ENCODE measurements around the gene RNF112. TPM values are rescaled to one million over a fixed set of nuclear protein-coding genes. Genes with fewer than 3 reads are reported as not detected.
"Not testable (repeated sequence)": the region's sequence is repeated elsewhere in the genome, so short reads cannot be mapped to it uniquely, and the experiment has no call there.

Gene RNF112
- total RNA-seq, 1 experiment from 2014 or later = not detected

DNA sequence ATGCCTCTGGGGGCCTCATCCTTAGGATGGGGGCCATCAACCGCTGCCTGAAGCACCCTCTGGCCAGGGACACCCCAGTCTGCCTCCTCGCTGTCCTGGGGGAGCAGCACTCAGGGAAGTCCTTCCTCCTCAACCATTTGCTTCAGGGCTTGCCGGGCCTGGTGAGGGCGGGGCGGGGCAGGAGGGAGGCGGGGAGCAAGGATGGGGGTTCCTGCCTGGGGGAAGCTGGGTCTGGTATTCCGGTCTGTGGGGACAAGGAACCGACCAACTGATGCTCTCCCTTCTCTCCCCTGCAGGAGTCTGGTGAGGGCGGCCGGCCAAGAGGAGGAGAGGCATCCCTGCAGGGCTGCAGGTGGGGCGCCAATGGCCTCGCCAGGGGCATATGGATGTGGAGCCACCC is 2.0 kb downstream of the RNF112 start:
- no peak for DNase-seq (ENCODE audit: low spot score)

DNA sequence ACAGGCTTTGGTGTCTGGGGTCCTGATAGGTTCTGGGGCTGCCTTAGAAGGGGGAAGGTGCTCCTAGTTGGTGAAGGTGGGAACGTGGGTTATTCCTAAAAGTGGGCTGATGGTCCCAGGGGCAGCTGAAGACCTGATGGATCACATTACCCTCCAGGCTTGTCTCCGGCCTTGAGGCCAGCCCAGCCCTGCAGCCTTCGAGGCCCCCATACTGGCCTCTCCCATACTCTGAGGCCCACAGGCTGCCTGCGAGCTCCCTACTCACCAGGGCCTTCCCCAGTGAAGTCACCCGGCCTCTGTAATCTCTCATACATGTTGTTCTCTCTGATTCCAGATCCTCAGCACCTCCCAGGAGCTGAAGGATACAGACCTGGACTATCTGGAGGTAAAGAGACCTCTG is 2.7 kb downstream of the RNF112 start:
- DNase-seq (ENCODE audit: low spot score) = no peak

DNA sequence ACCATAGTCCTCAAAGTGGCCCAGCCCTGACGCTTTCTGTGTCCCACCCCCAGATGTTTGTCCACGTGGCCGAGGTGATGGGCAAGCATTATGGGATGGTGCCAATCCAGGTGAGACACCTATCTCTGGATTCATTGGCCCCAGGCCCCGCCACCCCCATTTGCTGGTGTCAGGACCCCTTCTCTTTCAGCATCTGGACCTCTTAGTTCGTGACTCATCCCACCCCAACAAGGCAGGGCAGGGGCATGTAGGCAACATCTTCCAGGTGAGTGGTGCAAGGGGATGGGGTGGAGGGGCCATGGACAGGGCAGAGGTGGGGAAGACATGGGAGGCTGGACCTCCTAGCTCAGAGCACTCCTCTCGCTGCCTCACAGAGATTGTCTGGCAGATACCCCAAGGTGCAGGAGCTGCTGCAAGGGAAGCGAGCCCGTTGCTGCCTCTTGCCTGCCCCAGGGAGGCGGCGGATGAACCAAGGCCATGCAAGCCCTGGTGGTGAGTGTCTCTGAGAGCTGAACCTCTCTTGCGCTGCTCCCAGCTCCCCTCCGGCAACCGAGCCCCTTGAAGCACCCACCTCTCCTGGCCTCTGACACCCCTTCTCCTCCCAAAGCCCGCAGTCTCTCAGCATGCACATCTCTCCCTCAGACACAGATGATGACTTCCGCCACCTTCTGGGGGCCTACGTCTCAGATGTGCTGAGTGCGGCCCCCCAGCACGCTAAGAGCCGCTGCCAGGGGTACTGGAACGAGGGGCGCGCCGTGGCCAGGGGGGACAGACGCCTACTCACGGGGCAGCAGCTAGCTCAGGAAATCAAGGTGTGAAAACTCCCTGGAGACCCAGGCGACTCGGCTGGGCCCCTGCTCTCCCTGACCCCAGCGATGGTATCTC is 3.6 kb downstream of the RNF112 start:
- no peak for DNase-seq (ENCODE audit: low spot score)

DNA sequence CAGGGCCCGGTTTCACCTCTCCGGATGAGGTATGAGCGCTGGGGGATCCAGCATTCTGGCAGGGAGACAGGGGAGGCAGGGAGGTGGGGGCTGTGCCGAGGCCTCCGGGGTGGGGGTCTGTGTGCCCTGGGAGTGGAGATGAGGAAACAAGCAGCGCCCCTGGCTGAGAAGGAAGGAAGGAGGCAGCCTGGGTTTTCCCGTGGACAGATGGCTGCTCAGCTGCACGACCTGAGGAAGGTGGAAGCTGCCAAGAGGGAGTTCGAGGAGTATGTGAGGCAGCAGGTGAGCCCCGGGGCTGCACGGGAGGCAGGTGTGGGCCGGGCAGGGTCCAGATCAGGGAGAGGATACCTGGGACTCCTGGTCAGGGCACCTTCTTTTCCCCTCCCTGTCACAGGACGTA is 4.3 kb downstream of the RNF112 start:
- no peak for DNase-seq (ENCODE audit: low spot score)

DNA sequence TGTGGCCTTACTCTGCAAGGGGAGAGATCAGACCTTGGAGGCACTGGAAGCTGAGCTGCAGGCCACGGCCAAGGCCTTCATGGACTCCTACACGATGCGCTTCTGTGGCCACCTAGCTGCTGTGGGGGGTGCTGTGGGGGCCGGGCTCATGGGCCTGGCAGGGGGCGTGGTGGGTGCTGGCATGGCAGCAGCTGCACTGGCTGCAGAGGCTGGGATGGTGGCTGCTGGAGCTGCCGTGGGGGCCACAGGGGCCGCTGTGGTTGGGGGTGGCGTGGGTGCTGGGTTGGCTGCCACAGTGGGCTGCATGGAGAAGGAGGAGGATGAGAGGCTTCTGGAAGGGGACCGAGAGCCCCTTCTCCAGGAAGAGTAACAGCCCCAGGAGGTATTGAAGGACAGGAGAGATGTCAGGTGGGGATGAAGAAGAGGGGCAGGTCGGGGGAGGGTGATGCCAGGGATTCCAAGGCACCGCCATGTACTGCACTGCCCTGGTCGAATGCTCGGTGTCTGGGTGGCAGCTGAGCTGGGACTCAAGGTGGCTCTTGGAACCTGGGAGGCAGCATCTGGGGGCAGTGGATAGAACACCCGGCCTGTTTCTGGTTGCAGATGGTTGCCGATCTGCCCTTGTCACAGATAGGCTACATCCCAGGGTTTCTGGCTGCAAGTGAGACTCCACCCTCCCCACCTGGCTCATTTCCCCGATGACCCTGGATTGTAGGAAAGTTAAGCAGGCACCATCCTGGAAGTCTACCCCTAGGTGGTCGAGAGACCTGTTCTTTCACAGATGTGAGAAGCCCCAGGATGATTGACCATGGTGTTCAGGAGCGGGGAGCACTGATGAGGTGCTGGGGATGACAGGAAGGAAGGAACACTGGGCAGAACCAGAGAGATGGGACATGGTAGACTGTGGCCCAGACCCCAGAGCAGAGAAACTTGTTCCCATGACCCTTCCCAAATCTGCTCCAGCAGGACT is 5.1 kb downstream of the RNF112 start:
- DNase-seq (ENCODE audit: low spot score) = no peak

DNA sequence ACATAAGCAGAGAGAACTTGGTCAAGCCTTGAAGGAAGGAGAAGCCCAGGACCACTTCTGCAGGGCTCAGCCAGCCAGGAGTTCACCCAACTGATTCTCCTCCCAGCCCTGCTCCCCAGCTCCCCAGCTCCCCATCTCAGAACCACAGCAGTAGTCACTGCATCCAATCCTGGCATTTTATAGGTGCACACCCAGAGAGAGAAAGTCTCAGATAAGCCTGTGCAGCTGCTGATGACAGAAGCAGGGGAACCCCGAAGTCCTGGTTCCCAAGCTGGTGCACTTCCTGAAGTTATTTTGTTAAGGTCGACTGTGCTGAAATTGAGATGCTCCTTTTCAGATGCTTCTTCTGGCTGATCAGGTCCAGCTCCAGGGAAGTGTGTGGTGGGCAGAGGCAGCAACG is 6.6 kb downstream of the RNF112 start:
- DNase-seq (ENCODE audit: low spot score) = no peak

DNA sequence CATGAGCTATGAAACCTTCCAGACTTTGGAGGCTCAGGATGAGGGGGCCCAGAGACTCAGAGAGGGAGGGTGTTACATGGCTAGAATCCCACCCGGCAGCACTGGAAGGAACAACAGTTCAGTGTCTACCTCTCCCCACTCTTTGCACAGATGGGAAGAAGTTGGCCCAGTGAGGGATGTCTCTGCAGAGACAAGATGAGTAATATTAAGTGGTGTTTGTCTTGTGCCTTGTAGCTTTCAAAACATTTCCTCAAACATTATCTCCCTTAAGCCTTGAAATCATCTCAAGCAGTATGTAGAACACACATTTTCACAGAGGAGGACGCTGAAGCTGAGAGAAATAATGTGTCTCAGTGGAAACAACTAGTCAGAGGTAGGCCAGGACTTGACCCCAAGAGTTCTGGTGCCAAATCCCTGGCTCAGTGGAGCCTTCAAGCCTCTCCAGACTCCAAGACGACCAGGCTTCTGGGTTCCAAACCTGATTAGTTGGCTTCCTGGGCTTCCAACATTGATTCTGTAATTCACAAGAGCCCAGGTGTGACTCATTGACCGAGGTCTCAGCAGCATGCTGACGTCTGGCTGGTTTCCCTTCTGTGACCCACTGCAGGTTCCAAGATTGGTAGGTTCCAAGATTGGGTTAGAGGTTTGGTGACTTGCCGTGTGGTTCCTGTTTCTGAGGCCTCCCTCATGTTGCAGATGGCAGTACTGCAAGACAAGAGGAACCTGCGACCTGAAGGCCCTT is 7.4 kb downstream of the RNF112 start:
- peak; percentile 5 for DNase-seq (ENCODE audit: low spot score)

DNA sequence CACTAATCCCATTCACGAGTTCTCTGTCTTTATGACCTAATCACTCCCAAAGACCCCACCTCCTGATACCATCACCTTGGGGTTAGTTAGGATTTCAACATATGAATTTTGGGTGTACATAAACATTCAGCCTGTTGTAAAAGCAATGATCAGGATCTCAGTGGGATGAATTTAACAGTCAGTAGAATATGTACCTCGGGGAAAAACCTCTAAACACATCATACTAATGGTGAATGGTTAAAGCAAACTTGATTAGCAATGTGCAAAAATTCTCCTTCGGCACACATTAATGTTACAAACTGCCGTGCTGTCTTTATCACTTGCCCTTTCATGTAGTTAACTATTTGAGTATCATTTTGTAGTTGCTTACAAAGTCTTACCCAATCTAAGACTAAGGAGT is 10.2 kb downstream of the RNF112 start:
- no peak for DNase-seq (ENCODE audit: low spot score)

DNA sequence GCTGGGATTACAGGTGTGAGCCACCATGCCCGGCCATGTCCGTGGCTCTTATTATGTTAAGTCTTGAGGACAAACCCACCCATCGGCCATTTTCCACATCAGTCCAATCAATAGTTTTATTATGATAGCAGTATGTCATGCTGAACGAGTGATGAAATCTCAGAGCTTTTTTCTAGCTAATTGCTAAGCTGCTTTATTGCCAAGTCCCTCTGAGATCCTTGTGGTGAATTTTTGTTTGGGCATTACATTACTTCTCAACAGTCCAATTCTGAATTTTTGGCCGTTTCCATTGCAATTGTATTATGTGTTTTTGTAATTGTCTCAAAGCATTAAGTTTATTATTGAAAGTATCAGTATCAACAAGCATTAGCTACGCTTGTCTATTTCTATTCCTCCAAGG is 10.9 kb downstream of the RNF112 start:
- DNase-seq (ENCODE audit: low spot score) = no peak

DNA sequence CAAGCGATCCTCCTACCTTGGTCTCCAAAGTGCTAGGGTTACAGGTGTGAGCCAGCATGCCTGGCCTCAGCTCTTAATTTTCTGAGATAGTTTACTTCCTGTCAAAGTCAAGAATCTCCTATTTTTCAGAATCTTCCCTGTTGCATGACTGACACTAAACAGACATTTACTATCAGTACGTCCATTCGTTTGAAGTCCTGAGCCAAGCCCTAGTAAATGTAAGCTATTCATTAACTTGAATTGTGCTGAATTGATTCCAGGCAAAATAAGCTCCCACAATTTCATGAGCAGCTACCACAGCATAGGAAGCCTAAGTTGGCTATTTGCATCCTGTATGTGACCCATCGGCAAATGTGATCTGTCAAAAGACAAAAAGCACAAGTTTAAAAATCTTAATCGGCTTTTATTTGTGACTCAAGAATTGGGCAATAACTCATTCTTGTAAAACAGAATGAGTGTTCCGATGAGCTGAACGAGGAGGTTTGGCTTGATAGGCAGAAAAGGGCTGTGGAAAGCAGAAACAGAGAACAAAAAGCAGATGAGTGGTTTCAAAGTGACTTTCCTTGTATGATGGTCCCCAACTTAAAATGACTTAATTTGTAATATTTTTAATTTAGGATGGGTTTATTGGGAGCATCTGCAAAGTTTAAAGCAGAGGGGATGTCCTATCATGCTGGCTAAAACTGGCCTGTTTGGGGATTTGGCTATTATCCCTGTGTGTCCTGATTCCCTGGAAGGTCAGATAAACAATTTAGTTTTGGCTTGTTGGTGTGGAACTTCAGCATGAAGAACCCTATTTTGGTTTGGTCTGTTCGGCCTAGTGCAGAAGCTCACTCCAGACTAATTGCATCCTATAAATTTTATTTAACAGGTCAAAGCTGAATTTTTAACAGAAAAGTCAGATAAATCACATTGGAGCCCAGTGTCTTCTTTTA is 14.2 kb downstream of the RNF112 start:
- no peak for DNase-seq (ENCODE audit: low spot score)

DNA sequence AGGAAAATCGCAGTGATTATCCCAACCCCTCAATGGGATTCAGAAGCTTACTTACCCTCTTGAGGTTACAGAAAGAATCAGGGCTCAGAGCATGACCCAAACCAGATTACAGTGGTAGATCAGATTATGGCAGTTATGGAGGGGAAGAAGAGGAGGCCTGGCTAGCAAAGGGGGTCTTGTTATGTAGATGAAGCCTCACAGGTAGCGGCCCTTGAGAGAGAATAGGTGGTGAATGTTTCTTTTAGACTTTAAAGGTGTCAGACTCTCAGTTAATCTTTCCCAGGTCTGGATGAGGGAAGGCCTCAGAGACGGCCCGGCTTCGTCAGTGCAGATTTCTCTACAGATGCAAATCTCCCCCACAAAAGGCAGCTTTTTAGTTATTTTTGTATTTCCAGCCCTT is 15.6 kb downstream of the RNF112 start:
- no peak for DNase-seq (ENCODE audit: low spot score)

DNA sequence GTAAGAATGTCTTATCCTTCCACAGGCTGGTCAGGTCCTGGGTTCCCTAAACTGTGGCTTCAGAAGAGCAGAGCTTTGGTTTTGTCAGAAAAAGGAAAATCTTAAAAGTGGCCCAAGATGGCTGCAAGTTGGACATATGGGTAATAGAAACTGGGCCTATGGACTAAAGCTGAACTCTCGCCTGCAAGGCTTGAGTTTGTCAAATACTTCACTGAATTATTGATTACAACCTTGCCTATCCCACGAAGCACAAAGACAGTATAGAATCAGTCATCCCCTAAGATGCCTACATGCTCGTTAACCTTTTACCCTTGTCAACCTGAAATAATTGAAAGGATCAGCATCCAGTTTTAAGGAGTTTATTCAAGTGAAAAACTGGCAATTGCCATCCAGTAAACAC is 20.7 kb downstream of the RNF112 start:
- no peak for DNase-seq (ENCODE audit: low spot score)

DNA sequence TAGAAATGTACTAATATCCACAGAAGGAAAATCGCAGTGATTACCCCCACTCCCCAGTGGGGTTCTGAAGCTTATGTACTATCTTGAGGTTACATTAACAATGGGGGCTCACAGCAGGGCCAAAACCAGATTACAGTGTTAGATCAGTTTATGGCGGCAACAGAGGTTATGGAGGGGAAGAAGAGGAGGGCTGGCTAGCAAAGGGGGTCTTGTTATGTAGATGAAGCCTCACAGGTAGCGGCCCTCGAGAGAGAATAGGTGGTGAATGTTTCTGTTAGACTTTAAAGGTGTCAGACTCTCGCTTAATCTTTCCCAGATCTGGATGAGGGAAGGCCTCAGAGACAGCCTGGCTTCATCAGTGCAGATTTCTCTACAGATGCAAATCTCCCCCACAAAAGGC is 22.2 kb downstream of the RNF112 start:
- DNase-seq (ENCODE audit: low spot score) = no peak

DNA sequence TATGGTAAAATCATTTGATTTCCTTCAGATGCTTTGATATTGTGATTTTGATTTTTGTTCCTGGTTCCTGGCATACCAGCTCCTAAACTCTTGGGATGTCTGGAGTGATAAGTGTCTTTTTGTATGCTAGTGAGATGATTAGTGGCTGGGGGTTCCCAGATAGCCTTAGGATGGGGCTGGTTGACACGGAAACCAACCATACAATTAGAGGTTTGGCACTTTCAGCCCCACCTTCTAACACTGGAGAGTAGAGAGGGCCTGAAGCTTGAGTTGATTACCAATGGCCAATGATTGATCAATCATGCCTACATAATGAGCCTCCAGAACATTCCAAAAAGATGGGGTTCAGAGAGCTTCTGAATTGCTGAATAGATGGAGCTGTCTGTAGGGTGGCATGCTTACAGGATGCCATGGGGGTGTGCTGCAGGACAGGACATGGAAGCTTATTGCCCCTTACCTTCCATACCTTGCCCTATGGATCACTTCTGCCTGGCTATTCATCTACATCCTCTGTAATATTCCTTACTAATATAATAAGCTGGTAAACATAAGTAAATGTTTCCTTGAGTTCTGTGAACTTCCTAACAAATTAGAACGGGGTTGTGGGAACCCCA is 22.8 kb downstream of the RNF112 start:
- no peak for DNase-seq (ENCODE audit: low spot score)

DNA sequence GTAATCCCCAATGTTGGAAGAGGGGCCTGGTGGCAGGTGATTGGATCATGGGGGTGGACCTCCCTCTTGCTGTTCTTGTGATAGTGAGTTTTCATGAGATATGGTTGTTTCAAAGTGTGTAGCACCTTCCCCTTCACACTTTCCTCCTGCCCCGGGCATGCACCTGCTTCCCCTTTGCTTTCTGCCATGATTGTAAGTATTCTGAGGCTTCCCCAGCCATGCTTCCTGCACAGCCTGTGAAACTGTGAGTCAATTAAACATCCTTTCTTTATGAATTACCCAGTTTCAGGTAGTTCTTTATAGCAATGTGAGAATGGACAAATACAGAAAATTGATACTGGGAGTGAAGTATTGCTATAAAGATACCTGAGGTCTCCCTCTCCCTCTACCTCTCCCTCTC is 29.4 kb downstream of the RNF112 start:
- no peak for DNase-seq (ENCODE audit: low spot score)

DNA sequence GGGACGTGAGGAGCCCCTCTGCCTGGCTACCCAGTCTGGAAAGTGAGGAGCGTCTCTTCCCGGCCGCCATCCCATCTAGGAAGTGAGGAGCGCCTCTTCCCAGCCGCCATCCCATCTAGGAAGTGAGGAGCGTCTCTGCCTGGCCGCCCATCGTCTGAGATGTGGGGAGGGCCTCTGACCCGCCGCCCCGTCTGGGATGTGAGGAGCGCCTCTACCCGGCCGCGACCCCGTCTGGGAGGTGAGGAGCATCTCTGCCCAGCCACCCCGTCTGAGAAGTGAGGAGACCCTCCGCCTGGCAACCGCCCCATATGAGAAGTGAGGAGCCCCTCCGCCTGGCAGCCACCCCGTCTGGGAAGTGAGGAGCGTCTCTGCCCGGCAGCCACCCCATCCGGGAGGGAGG is 30.3 kb downstream of the RNF112 start:
- DNase-seq (ENCODE audit: low spot score) = not testable (repeated sequence)

DNA sequence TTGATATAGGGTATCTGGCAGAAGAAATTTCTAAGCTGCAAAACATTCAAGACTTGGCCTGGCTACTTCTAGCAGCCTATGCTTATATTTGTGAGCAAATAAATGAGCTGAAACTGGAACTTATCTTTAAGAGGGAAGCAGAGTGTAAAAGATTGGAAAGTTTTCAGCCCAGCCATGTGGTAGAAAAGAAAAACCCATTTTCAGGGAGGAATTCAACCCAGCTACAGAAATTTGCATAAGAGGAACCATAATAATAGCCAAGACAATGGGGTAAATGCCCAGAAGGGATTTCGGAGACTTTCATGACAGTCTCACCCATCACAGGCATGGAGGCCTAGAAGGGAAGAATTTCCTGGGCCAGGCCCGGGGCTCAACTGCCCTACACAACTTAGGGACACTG is 31.7 kb downstream of the RNF112 start:
- no peak for DNase-seq (ENCODE audit: low spot score)

DNA sequence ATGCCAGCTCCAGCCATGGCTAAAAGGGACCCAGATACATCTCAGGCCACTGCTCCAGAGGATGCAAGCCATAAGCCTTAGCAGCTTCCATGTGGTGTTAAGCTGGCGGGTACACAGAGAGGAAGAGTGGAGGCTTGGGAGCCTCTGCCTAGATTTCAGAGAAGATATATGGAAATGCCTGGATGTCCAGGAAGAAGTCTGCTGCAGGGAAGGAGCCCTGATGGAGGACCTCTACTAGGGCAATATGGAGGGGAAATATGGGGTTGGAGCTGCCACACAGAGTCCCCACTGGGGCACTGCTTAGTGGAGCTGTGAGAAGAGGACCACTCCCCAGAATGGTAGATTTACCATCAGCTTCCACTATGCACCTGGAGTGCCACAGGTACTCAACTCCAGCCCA is 32.1 kb downstream of the RNF112 start:
- no peak for DNase-seq (ENCODE audit: low spot score)

DNA sequence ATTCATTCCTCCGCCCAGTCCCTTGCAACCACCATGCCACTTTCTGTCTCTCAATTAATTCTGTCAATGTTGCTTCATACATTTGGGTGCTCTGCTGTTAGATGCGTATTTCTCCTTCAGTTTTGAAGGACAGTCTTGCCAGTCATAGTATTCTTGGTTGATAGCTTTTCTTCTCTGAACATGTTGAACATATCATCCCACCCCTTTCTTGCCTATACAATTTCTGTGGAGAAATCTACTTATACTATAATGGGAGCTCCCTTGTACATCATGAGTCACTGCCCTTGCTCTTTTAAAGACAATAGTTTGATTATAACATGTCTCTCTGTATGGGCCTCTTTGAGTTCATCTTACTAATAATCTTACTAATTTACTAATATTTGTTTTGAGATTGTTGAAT is 34.1 kb downstream of the RNF112 start:
- no peak for DNase-seq (ENCODE audit: low spot score)

DNA sequence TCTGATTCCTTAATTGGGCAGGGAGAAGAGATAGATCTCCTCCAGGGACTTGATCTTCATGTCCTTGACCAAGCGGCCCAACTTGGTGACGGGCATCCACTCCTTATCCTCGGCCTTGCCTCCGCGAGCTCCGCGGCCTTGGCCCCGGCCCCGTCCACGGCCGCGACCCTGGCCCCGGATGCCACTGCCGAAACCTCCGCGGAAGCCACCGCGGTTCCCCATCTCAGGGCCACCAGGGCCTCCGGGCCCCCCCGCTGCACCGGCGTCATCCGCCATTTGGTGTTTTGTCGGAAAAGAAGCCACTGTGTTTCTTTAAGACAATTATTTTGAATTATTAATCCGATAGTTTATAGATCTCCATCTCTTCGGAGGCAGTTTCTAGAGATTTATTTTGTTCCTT is 35.5 kb downstream of the RNF112 start:
- not testable (repeated sequence) for DNase-seq (ENCODE audit: low spot score)
